ENCODE results near the gene ZNF428.
"Not testable (repeated sequence)": the region's sequence is repeated elsewhere in the genome, so short reads cannot be mapped to it uniquely, and the experiment has no call there.

ZNF428 gene

DNA sequence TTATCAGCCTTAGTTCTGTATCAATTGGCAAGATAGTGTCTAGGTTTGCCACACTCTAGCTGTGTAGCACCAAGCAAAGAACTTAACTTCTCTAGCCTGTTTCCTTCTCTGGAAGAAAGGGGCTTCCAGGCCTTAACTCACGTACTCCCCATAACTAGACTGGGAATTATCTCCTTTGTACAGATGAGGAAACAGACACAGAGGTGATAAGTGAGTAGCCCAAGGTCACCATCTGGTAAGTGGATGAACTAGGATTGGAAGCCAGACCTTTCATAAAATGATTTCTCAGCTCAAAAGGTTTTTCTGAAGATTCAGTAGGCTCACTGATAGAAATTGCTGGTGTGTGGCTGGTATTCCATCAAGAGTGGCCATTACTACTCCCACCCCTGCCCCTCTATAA, 3.1 kb downstream of the ZNF428 start:
- DNase-seq: no peak

DNA sequence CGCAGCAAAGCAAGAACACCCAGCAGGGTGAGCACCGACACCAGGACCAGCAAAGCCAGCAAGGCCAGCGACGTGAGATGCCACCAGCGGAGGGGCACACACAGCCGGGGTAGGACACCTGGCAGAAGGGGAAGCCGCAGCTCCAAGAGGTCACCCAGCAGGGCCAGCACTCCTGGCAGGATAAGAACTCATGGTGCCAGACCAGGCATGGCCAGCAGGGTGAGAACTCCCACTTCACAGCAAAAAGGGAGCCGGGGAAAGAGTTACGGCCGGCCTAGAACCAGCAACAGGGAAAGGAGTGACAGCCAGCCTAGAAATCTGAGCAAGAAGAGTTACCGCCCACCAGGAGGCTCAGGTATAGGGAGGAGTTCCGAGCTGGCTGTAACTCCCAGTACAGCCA, 7.1 kb downstream of the ZNF428 start:
- no peak for DNase-seq

DNA sequence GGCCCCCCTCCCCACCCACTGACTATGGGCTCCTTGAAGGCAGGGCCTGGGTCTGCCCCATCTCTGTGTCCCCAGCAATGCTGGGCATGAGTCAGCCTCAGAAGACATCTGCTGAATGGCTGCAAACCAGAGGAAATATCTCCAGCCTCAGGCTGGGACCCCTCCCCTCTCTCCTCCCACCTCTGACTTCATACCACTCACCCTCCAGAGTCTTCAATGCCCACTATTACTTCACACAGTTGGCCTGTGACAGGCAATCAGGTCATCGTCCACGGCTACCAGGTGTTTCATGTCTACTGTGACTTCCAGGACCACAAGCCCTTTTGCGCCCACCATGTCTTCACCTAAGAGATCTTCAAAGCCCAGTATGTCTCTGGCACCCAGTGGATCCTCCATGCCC, 7.6 kb downstream of the ZNF428 start, which contains the start of gene SRRM5:
Gene SRRM5, plus strand, starts transcription at position 301 of the 400 bp plus-strand sequence. Its CDS starts 34 bp downstream, at position 335.
- no peak for DNase-seq

DNA sequence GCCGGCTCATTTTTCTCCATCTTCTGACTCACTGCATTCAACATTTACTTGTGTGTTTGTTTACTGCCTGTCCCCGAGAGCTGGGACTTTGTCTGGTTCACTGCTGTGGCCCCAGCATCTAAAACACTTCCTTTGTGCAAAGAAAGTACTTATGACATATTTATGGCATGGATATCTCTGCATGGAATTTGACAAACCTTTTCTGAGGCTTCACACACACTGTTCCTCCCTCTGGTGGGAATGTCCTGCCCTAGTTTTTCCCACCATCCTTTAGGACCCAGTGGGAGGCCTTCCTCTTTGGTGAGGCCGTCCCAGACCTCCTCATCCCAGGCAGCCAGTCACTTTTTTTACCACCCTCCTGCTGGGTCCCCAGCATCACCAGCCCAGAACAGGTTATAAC, 8.9 kb downstream of the ZNF428 start:
- no peak for DNase-seq

DNA sequence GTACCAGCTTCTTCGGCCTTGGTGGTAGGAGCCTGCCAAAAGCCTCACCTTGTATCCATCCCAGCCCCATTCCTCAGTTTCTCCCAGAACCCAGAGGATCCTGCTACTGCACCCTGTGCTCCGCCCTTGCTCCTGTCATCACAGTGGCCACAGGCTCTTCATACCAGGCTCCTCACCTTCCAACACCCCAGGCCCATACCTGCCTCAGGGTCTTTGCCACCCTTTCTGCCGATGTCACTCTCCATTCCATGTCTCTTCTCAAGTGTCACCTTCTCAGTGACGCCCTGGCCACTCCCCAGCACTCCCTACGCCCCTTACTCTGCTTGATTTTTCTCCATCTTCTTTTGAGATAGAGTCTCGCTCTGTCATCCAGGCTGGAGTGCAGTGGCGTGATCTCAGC, 9.6 kb downstream of the ZNF428 start:
- no peak for DNase-seq

DNA sequence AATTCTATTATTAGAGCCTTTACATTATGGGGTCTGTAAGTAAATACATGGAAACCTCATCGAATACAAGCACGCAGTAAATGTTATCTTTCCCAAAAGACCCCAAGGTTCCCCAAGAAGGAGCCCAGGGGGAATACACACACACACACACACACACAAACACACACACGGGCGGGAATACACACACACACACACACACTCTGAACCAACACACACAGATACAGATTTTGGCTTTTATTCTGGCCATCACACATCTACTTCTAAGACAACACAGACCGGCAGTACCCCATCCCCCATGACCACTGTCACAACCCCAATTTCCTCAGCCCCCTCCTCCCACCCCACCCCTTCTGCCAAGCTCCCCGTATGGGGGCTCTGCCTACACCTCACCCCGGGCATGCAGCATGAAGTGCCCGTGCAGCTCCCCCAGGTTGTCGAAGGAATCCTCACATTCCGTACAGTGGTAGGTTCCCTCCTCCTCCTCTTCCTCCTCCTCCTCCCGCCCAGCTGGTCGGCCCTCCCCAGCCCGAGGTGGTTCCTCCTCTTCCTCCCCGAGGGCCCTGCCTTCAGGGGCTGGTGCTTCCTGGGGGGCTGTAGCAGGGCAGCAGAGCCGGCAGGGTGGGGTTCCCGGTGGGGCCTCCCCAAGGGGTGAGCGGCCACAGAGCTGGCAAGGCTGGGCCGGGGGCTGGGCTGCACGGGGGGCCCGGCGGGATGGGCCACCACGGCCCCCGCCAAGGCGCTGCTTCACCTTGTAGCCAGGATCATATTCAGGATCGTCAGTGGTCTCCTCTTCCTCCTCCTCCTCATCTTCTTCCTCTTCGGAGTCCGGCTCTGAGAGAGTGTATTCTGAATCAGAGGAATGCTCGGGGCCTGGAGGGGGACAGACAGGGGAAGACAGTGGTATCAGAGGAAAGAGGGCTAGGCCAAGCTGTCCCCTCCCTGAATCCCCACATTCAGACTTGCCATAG, 11.9 kb downstream of the ZNF428 start:
- DNase-seq: no peak

DNA sequence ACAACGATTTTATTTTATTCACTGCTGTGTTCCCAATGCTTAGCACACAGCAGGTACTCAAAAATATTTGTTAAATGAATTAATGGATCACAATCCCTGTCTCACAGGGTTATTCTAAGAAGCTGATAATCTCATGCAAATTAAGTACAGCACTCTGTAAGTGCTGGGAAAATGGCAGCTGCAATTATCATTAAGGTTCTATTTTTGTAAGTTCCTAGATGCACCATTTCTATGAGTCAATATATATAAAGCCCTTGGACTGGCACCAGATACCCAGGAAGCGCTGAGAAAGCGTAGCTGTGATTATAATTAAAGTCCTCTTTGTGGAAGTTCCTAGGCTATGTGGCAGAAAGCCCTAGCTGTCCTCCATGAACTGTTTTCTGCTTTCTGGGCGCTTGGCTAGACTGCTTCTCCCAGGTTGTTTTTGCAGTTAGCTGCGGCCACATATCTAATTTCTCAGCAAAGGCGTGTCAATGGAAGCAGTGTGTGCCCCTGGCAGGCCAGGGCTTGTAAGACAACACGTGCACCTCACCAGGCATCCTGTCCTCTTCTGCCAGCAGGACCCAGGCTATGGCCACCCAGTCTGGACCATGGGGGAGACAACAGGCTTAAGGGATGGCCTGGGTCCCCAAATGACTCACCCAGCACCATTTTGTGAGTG, 12.7 kb downstream of the ZNF428 start:
- no peak for DNase-seq

DNA sequence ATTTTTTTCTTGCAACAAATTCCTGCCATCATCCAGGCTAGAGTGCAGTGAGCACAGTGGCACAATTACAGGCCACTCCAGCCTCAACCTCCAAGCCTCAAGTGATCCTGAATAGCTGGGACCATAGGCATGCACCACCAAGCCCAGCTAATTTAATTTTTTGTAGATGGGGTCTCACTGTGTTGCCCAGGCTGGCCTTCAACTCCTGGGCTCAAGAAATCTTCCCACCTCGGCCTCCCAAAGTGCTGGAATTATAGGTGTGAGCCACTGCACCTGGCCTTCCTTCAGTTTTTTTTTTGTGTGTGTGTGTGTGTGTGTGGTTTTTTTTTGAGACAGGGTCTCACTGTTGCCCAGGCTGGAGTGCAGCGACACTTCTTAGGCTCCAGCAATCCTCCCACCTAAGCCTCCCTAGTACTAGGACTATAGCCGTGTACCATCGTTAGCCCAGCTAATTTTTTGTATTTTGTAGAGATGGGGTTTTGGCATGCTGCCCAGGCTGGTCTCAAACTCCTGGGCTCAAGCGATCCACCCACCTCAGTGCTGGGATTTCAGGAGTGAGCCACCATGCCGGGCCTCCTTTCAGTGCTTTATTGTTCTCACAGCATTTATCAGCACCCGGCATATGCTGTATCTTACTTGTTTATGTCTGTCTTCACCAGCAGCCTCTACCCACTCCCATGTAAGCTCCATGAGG, 13.4 kb downstream of the ZNF428 start:
- DNase-seq: no peak

DNA sequence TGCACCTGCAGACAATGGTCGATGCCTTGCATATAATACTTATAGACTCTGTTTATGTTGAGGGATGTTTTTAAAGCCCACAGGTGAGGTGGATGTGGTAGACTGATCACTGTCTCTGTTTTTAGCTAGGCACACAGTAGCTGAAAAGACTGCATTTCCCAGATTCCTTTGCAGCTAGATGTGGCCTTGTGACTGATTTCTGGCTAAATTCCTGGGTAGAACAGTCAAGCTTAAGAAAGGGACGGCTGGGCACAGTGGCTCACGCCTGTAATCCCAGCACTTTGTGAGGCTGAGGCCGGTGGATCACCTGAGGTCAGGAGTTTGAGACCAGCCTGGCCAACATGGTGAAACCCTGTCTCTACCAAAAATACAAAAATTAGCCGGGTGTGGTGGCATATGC, 19.1 kb downstream of the ZNF428 start:
- DNase-seq: not testable (repeated sequence)

DNA sequence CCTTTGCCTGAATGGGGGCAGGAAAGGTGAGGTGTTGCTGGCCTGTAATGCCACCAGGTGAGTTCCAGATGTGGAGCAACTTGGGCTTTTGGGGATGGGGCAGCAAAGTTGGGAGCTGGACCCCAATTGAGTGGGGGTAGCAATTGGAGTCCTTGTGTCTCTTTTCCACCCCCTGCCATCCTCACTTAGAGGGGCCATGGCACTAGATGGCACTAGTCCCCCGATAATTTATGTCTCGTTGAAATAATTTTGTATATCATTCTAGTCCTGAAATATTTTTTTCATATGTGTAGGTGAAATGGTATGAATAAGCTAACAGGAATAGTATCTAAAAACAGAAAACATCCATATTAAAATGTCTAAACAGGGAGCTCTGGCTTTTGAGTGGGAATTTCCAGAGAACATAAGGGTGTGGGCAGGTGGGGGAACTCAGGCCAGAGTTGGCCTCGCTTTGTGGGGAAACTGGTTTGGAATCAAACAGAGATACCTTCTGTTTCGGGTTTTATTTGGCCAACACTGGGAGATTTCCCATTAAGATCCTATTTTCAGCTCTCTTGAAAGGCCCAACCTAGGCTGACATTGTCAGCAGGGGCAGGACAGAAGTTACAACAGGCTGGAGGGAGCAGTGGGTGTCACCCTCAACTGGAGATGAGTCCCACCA, 19.7 kb downstream of the ZNF428 start:
- DNase-seq: no peak

DNA sequence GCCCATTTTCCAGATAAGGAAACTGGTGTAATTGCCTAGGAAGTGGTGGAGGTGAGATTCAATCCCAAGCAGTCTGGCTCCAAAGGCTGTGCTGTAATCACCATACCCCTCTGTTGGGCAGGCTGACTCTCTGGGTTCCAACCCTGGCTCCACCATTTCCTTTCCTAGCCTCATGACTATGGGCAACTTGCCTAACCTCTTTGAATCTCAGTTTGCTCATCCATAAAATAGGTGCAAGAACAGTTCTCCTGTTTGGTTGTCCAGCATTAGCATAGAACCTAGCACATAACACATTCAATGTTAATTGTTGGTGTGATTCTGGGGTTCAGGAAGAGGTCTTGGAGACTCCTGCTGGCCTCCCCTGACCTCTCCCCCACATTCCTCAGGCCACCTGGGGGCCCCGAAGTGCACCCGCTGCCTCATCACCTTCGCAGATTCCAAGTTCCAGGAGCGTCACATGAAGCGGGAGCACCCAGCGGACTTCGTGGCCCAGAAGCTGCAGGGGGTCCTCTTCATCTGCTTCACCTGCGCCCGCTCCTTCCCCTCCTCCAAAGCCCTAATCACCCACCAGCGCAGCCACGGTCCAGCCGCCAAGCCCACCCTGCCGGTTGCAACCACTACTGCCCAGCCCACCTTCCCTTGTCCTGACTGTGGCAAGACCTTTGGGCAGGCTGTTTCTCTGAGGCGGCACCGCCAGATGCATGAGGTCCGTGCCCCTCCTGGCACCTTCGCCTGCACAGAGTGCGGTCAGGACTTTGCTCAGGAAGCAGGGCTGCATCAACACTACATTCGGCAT, 20.8 kb downstream of the ZNF428 start:
- no peak for DNase-seq

DNA sequence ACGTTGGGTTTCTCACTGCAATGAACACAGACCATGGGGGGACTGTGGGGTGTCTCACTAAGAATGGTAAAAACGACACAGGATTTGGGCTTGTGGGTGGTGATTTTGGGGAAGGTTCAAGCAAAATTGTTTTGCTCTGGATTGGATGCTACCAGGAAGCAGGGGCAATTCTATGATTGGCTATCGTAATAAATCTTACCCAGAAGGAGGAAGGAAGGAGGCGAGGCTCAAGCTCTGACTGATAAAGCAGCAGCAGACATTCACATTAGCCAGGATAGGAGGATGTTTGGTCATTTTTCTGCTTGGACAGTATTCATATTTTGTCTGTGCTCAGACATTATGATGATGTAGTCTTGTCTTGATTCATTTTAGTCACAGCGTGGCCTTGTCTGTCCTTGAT, 21.6 kb downstream of the ZNF428 start:
- DNase-seq: no peak

DNA sequence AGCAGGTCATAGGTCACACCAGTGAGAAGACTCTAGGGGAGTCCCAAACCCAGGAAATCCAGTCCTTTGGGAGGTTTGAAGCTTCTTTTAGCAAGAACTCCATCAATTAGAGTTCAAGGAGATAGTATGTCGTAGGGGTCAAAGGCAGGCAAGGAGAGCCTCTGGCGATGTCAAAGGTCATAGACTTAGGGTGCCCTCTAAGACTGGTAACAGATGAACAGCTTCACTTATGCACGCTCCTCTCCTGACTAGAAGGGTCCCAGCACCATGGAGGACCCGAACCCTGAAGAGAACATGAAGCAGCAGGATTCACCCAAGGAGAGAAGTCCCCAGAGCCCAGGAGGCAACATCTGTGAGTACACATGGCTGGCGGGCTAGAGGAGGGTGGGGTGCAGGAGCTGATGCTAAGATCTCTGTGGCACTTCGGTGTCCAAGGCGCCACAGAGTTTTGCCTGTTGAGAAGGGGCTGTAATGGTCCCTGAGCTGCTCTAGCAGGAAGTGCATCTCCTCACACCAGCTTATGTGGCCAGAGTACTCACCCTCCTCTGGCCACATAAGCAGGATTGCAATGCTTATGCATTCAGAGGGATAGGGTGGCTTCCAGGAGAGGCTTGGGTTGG, 22.5 kb downstream of the ZNF428 start:
- DNase-seq: no peak

DNA sequence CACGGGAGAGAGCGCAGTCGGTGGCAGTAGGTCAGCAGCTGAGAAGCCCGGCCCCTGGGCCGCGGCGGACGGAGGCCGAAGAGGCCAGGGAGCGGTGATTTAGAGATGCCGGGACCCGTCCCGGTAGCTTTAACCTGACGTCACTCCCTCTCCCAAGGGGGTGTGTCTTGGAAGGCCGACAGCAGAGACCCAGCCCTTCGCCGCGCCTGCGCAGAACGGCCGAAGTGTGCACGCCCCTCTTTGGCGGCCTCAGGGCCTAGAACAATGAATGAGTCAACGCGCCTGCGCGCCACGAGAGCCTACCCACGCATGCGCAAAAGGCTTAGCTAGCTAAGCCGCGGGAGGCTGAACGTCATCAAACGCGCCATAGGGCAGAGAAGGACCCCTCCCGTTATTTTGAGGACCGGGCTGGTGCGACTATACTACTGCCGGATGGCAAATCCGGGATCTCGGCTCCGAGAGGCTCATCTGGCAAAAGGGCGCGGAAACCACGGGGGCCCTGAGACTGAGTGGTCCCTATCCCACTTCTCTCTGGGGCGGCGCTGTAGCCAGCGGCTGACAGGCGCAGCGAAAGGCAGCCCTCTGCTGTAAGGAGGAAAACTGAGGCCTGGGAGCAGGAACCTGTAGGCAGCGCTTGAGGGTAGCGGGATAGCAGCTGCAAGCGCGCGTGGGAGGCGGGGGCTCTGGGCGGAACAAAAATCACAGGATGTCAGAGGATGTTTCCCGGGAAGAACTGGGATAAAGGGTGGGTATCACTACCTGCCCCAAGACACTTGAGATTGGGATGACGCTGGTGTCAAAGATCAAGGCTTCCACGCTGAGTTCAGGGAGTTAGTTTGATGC, 23.2 kb downstream of the ZNF428 start, which contains the start of the genes IRGQ and ZNF576:
Gene IRGQ, minus strand, starts transcription at position 136 of the 843 bp plus-strand sequence. CDS start 796 bp downstream, outside the sequence.
Gene ZNF576, plus strand, starts transcription at position 597 of the 843 bp plus-strand sequence. CDS start 514 bp downstream, outside the sequence.
- DNase-seq: peak; percentile 100

DNA sequence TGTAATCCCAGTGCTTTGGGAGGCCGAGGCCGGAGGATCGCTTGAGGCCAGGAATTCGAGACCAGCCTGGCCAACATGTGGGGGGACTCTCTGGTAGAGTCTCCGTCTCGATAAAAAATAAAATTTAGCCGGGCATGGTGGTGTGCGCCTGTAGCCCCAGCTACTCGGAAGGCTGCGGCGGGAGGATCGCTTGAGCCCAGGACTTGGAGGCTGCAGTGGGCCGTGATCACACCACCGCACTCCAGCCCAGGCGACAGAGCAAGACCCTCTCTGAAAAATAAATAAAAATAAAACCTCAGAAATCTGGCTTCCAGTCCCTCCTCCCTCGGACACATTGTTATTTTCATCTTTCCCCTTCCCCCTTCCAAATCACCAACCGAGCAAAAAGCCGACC, 23.8 kb downstream of the ZNF428 start:
- DNase-seq: no peak

DNA sequence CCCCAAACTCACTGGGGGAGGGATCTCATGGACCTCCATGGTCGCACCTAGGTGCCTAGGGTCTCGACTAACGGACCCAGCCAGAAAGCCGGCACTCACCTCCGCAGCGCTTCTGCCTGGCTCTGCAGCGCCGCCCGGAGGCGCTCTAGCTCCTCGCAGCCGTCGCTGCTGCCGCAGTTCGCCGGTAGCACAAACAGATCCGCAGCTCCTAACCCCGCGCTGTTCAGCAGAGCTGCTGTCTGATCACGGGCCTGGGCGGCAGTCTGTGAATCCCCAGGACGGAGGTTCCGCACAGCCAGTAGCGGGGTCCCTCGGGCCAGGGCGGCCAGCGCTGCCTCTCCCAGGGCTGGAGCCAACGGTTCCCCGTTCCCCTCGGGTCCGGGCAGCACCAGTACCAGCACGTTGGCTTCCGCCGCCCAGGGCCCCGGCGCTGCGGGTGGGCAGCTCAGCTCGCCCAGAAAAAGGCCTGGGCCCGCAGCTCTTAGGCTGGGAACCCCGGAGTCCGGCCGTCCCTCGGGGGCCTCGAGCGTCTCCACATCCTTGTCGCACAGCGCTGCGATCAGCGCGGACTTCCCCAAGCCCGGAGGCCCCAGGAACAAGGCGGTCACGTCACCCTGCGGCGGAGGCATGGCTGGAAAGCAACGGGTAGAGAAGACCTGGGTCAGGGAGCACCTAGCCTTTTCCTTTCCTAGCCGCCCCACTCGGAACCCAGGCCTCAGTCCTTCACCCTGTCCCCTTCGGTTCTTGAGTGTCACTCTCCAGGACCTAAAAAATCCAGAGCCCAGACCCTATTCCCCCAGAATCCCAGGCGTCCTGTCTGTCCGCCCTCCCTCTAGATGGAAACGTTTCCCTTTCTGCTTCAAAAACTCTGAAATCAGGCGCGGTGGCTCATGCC, 24.5 kb downstream of the ZNF428 start:
- peak; percentile 78 for DNase-seq

DNA sequence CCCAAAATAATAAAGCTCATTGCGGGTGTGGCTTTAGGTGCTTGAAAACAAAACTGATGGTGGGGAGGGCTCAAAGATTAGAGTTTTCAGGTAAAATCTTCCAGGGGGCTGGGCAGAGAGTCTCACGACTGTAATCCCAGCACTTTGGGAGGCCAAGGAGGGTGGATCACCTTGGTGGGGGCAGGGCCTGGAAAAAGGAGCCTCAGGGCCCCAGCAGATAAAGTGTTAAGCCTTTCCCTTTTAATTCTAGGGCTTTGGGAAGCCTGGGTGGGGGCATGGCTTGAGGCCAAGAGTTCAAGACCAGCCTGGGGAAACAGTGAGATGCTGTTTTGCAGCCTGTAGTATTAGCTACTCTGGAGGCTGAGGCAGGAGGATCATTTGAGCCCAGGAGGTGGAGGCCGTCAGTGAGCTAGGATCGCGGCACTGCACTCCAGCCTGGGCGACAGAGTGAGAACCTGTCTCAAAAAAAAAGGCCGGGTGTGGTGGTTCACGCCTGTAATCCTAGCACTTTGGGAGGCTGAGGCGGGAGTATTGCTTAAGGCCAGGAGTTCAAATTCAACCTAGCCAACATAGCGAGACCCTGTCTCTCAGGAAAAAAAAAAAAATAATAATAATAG, 25.2 kb downstream of the ZNF428 start:
- no peak for DNase-seq

DNA sequence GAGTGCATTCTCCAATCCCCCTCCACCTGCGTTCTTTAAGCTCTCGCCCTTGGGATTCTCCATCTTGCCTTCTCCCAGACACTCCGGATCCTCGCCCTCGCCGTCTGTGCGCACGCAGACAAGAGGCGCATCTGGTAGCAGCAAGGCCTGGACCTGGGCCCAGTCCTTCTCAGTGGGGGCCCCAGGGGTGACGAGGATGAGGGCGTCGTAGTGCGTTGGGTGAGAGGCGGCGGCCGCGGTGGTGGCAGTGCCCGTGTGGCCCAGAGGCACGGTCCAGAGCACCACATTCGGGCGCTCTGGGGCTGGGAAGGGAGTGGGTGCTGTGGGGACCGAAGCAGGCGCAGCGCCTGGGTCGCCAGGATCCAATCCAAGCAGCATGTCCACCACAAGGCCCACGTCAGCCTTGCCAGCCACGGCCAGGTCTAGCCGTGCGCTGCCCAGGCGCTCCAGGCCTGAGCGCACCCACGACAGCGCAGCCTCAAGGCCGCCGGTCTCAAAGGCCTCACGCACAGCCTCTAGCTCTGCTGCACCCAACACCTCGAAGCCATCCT, 26.6 kb downstream of the ZNF428 start:
- DNase-seq: no peak

All from stimulated activated CD8-positive, alpha-beta memory T cell treated with anti-CD3 and anti-CD28 coated beads, Interleukin-4, amount 100 ng/mL, for 48 hours (primary cell).